ENCODE results near the gene CBX2. TPM values are rescaled to one million over a fixed set of nuclear protein-coding genes. Genes with fewer than 3 reads are reported as not detected.

CBX2 gene
- total RNA-seq (7.0 TPM), polyA plus RNA-seq (3.1 TPM)

- WGBS = 2% methylated on average over 96 of the region's 96 CpGs
- Histone ChIP-seq H3K4me3 (ENCODE audit: low read depth, low read length) (peak within 1 kb of the TSS; percentile 66), H3K27ac (ENCODE audit: low read depth) (no peak within 1 kb of the TSS), H3K4me1 (ENCODE audit: insufficient read depth) (no peaks in the 10 kb centered on the region), H3K36me3 (ENCODE audit: insufficient read depth) (no peaks in the 10 kb centered on the region)
- no peak for DNase-seq (ENCODE audit: extremely low spot score)
Measured at GRCh38 chr17:79777894-79778503, at the start of gene CBX2. Gene CBX2, plus strand, starts transcription at chr17:79778148. Its CDS starts 88 bp downstream, at chr17:79778236.

DNA sequence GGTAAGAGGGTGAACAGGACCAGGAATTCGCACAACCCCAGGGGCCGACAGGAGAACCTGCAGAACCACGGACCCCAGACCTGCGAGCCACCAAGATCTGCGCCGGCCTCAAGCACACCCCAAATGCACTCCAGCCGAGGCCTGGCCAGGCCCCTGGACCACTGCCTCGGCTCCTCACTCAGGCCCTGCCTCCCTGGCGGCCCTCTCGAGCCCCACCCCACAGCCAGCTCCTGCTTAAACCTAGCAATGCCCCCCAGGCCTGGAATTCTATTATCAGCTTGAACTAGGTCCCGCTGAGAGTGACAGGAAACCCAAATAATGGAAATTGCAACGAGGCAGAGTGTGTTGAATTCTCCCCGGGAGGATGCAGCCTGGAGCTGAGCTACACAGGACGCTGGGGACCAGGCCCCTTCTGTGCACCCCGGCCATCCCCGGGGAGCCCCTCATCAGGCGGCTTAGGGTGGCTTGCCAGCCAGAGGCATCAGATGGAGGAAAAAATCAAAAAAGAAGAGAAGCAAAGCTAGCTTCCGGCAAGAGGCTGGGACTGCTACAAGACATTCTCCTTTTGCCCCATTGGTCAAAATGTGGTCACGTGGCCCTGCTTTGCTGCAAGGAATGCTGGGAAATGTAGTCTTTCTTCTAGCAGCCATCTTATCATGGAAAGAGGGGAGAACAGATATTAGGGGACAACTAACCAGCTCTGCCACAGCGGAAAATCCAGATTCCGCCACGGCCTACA is 49.6 kb upstream of the CBX2 start:
- peak; percentile 91 for DNase-seq (ENCODE audit: extremely low spot score)
- no peaks in the 10 kb centered on the region for H3K4me1 ChIP-seq (ENCODE audit: insufficient read depth)
- WGBS = 46% methylated on average over 22 of the region's 22 CpGs
- no peaks in the 10 kb centered on the region for H3K36me3 ChIP-seq (ENCODE audit: insufficient read depth)
- H3K4me3 ChIP-seq (ENCODE audit: low read depth, low read length) = peak overlapping the region; percentile 4
- no peak overlapping the region for H3K27ac ChIP-seq (ENCODE audit: low read depth)

GRCh38 chr17:79728908-79729471 is 49.0 kb upstream of the CBX2 start:
- WGBS = 74% methylated on average over 26 of the region's 26 CpGs
- Histone ChIP-seq H3K4me1 (ENCODE audit: insufficient read depth) (no peaks in the 10 kb centered on the region), H3K27ac (ENCODE audit: low read depth) (no peak overlapping the region), H3K36me3 (ENCODE audit: insufficient read depth) (no peaks in the 10 kb centered on the region), H3K4me3 (ENCODE audit: low read depth, low read length) (no peak overlapping the region)
- DNase-seq (ENCODE audit: extremely low spot score) = no peak

DNA sequence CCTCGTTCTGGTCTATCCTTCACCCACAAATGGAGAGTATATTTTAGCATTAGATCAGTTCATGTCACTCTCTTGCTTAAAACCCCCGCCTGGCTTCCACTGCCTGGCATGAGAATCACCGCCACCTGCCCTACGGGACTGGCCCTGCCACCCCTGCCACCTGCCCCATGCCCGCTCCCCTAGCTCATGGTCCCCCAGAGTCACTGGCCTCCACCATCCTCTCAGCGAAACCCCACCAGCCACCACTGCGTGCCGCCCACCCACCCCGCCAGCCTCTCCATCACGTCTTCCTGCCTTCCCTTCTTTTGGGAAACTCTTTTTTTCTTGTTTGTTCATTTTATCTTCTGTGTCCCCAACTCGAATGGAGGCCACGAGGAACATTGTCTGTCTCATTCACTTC is 48.2 kb upstream of the CBX2 start:
- Histone ChIP-seq H3K27ac (ENCODE audit: low read depth) (no peak overlapping the region), H3K4me3 (ENCODE audit: low read depth, low read length) (no peak overlapping the region), H3K36me3 (ENCODE audit: insufficient read depth) (no peaks in the 10 kb centered on the region), H3K4me1 (ENCODE audit: insufficient read depth) (no peaks in the 10 kb centered on the region)
- WGBS = 94% methylated on average over 12 of the region's 12 CpGs
- DNase-seq (ENCODE audit: extremely low spot score) = no peak

- DNase-seq (ENCODE audit: extremely low spot score) = no peak
- Histone ChIP-seq H3K27ac (ENCODE audit: low read depth) (no peak overlapping the region), H3K36me3 (ENCODE audit: insufficient read depth) (no peaks in the 10 kb centered on the region), H3K4me1 (ENCODE audit: insufficient read depth) (no peaks in the 10 kb centered on the region), H3K4me3 (ENCODE audit: low read depth, low read length) (no peak overlapping the region)
- WGBS = 95% methylated on average over 5 of the region's 5 CpGs
Measured at GRCh38 chr17:79730437-79730768, 47.5 kb upstream of the CBX2 start.

DNA sequence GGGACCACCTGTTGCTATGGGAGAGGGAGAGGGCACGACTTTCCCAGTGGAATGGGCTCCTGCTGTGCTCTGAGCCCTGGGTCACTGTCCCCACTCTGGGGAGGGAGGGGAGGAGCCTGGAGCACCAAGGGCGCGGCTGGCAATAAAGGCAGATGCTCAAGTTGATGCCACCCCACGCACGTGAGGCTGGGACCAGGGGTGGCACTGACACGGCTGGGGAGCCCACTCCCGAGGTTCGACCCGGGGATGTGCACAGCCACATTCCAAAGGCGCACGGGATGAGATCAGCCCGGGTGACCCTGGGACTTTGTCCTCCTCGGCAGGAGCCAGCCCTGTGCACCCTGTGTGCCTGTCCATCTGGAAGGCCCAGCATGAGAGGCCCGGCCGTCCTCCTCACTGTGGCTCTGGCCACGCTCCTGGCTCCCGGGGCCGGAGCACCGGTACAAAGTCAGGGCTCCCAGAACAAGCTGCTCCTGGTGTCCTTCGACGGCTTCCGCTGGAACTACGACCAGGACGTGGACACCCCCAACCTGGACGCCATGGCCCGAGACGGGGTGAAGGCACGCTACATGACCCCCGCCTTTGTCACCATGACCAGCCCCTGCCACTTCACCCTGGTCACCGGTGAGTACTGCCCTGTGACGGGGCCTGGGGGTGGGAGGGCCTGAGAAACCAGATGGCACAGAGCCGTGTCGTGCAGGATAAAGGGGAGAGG is 47.0 kb upstream of the CBX2 start, which contains the start of gene ENPP7:
Gene ENPP7, plus strand, starts transcription at position 175 of the 715 bp plus-strand sequence. Its CDS starts 197 bp downstream, at position 372.
- 90% methylated on average over 33 of the region's 33 CpGs for WGBS
- no peak within 1 kb of the TSS for H3K27ac ChIP-seq (ENCODE audit: low read depth)
- H3K4me3 ChIP-seq (ENCODE audit: low read depth, low read length) = no peak within 1 kb of the TSS
- no peaks in the 10 kb centered on the region for H3K36me3 ChIP-seq (ENCODE audit: insufficient read depth)
- no peak for DNase-seq (ENCODE audit: extremely low spot score)
- no peaks in the 10 kb centered on the region for H3K4me1 ChIP-seq (ENCODE audit: insufficient read depth)

DNA sequence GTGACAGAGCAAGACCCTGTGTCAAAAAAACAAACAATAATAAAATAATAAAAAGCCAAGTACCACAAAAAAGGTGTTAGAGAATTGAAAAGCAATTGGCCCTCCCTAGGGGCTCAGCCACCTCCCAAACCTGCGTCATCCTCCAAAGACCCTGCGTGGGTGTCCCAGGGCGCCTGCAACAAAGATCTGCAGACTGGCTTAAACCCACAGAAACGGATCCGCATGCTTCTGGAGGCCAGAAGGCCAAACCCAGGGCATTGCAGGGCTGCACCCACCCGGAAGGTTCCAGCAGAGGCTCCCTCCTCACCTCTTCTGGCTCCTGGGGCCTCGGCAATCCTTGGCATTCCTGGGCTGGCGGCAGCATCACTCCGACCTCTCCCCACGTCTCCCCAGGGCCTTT is 45.7 kb upstream of the CBX2 start:
- Histone ChIP-seq H3K36me3 (ENCODE audit: insufficient read depth) (no peaks in the 10 kb centered on the region), H3K27ac (ENCODE audit: low read depth) (no peak overlapping the region), H3K4me3 (ENCODE audit: low read depth, low read length) (no peak overlapping the region), H3K4me1 (ENCODE audit: insufficient read depth) (no peaks in the 10 kb centered on the region)
- 86% methylated on average over 10 of the region's 10 CpGs for WGBS
- no peak for DNase-seq (ENCODE audit: extremely low spot score)

- DNase-seq (ENCODE audit: extremely low spot score) = no peak
- 75% methylated on average over 35 of the region's 35 CpGs for WGBS
- H3K36me3 ChIP-seq (ENCODE audit: insufficient read depth) = no peaks in the 10 kb centered on the region
- peak overlapping the region; percentile 5 for H3K4me3 ChIP-seq (ENCODE audit: low read depth, low read length)
- H3K4me1 ChIP-seq (ENCODE audit: insufficient read depth) = no peaks in the 10 kb centered on the region
- H3K27ac ChIP-seq (ENCODE audit: low read depth) = no peak overlapping the region
Measured at GRCh38 chr17:79732804-79733691, 44.9 kb upstream of the CBX2 start.

- no peak for DNase-seq (ENCODE audit: extremely low spot score)
- Histone ChIP-seq H3K4me3 (ENCODE audit: low read depth, low read length) (no peak overlapping the region), H3K27ac (ENCODE audit: low read depth) (no peak overlapping the region), H3K4me1 (ENCODE audit: insufficient read depth) (no peaks in the 10 kb centered on the region), H3K36me3 (ENCODE audit: insufficient read depth) (no peaks in the 10 kb centered on the region)
- WGBS = 80% methylated on average over 9 of the region's 9 CpGs
Measured at GRCh38 chr17:79733692-79734070, 44.3 kb upstream of the CBX2 start.

- 96% methylated on average over 32 of the region's 32 CpGs for WGBS
- Histone ChIP-seq H3K4me3 (ENCODE audit: low read depth, low read length) (no peak overlapping the region), H3K27ac (ENCODE audit: low read depth) (no peak overlapping the region), H3K36me3 (ENCODE audit: insufficient read depth) (no peaks in the 10 kb centered on the region), H3K4me1 (ENCODE audit: insufficient read depth) (no peaks in the 10 kb centered on the region)
- no peak for DNase-seq (ENCODE audit: extremely low spot score)
Measured at GRCh38 chr17:79735096-79735495, 42.9 kb upstream of the CBX2 start.

GRCh38 chr17:79737046-79737921 is 40.7 kb upstream of the CBX2 start:
- no peak overlapping the region for H3K4me3 ChIP-seq (ENCODE audit: low read depth, low read length)
- H3K27ac ChIP-seq (ENCODE audit: low read depth) = no peak overlapping the region
- WGBS = 86% methylated on average over 30 of the region's 30 CpGs
- H3K36me3 ChIP-seq (ENCODE audit: insufficient read depth) = no peaks in the 10 kb centered on the region
- H3K4me1 ChIP-seq (ENCODE audit: insufficient read depth) = no peaks in the 10 kb centered on the region
- no peak for DNase-seq (ENCODE audit: extremely low spot score)

- Histone ChIP-seq H3K27ac (ENCODE audit: low read depth) (no peak overlapping the region), H3K4me1 (ENCODE audit: insufficient read depth) (no peaks in the 10 kb centered on the region), H3K4me3 (ENCODE audit: low read depth, low read length) (no peak overlapping the region), H3K36me3 (ENCODE audit: insufficient read depth) (no peaks in the 10 kb centered on the region)
- no peak for DNase-seq (ENCODE audit: extremely low spot score)
- 89% methylated on average over 17 of the region's 17 CpGs for WGBS
Measured at GRCh38 chr17:79737922-79738578, 39.9 kb upstream of the CBX2 start.
